T-helper 22 cell (primary cell): ENCODE data around the gene KCNAB2.

ENCODE experiments used
- DNase-seq: peaks from one replicate; pipeline ENCODE4 v3.0.0-alpha.2; 2020; ENCODE audit warnings: low read depth

KCNAB2 gene

DNA sequence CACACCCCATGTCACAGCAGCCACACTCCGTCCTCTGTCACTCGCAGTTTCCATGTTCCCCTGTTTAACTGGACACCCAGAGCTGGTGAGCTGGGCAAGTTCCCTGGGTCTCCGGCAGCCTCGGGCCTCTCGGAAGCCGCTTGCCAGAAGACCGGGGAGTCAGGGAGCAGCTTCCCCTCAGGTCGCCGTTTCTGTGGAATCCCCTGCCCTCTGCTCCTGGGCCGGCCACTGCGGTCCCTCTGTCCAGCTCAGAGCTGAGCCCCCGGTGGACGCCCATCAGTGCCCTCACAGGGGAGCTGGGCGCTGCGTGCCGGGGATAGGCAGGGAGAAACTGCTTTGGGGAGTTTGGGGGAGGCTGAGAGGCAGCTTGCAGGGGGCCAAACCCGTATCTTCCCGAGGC is 37.7 kb downstream of the KCNAB2 start:
- DNase-seq, result no peak

DNA sequence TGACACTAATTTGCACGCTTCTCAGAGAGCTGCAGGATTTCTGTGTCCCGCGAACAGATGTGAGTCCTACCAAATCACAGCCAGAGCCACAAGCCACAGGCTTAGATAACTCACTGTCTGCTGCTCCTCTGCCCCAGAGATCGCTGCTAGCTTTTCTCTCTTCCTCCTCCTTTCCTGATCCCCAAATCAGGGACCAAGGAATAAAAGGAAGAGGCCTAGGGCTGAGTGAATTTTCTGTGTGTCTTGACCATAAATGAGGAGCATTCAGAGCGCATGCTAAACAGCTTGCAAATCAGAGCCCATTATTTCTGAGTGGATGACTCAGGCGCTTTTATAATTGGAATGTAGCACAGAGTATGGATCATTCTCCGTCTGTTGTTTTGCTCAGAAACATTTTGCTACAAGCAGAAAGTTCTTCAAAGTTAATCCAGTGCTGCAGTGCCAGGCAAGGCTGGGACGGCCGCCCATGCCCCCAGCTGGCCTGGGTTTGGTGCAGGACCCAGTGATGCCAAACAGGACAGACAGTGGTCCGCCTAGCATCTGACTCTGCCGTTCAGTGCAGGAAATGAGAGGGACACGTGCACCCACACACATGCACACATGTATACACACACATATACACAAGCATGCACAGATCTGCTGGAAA is 38.2 kb downstream of the KCNAB2 start:
- no peak for DNase-seq

DNA sequence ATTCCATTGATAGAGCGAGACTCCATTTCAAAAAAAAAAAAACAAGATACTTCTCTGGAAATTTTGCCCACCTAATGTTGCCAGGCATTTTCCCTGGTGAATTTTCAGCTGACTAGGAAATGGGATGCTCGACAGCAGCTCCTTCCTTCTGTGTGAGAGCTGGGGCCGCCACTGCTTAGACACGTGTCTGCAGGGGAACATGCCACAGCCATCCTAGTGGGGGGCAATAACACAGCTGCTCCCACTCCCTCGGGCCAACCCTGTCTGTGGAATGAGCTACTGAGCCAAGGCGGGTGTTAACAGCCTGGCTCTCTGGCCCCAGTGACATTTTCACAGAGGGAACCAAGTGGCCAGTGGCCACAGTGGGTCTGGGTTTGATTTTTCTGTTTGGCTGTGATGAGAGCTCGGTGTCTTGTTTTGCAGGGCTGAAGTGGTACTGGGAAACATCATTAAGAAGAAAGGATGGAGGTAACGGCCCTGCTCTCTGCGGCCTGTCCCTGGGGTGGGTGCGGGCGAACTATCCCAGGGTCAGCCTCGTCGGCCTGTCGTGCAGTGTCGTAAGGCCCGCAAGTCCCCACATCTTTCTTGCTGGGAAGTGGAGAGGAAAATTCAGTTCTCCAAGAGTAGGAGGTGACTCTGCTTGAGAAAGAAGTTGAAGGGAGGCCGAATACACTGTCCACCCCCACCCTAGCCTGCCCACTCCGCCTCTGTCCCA is 39.2 kb downstream of the KCNAB2 start:
- DNase-seq, result no peak

DNA sequence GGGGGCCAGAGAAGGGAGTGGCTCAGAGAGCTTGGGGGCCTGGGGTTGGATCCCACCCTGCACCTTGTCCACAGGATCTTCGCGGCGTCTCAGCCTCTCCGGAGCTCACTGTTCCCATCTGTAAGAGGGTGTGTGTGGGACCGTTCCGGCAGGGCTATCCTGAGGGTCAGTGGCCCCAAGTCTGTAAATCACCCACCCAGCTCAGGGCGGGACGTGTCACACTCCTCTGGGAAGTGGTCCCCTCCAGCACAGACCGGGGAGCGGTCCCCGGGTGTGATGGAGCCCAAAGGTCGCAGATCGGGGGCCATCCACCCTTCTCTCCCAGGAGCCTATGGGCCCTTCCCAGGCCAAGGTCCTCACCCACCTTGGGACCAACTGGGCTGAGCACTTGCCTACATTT is 40.0 kb downstream of the KCNAB2 start:
- no peak for DNase-seq

DNA sequence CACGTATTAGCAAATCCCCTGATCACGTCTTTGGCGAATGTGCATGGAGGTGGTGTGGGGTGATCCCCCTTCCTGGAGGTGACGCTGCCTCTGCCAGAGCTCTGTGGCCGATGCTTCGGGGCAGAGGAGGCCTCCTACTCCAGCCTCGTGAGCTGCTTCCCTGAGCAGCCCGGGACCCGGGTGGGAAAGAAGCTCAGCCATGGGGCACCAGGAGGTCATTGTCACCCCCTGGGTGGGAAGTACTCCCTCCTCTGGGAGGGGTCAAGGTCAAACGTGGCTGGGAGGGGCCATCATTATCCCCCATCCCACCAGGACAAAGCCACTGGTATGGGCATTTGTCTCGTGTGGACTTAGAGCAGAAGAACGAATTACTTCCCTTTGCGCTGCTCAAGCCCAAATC is 40.7 kb downstream of the KCNAB2 start:
- no peak for DNase-seq

DNA sequence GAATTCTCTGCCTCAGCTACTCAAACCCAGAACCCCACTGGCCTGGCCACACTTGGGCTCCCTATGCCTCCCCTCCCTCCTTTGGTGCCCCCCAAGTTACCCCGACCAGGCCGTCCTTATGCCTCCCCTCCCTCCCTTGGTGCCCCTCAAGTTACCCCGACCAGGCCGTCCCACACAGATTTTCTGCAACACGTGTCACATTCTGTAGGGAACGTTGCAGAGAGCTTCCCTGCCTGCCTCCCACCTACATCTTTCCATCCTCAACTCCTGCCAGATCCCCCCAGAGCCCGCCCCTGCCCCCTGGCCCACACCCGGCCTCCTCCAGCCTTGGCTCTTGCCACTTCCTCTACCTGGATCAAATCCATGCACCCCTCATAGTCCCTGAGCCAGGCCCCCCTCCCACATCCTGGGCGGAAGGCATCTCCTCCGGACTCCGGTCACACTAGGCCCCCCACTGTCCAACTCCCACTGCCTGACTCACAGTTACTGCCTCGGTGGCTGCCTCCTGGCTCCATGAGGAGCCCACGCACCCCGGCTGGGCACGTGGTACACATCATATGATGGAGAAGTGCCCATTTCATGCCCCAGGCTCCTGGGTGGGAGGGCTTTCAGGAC is 41.2 kb downstream of the KCNAB2 start:
- no peak for DNase-seq

DNA sequence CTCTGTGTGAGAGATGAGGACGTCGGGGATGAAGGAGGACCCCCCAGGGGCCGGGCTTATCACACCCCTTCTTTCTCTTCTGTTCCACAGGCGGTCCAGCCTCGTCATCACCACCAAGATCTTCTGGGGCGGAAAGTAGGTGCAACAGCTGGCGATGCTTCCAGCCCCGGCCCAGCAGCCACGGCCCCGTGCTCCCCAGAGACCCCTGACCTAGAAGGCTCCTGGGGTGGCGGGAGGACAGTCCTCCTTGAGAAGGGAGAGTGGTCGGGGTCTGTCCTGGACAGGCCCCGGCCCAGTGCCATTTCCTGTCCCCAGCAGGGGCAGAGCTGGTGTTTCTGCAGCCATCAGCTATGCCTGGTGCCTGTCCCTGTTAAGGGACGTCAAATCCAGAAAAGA is 41.7 kb downstream of the KCNAB2 start:
- no peak for DNase-seq

DNA sequence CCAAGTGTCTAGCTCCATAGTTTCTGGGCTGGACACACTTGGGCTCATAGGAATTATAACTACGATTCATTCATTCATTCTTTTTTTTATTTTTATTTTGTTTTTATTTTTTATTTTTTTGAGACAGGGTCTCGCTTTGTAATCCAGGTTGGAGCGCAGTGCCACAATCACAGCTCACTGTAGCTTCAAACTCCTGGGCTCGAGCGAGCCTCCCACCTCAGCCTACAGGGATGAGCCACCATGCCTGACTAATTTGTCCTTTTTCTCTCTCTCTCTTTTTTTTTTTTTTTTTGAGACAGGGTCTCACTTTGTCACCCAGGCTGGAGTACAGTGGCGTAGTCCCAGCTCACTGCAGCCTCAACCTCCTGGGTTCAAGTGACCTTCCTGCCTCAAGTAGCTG is 42.3 kb downstream of the KCNAB2 start:
- no peak for DNase-seq

DNA sequence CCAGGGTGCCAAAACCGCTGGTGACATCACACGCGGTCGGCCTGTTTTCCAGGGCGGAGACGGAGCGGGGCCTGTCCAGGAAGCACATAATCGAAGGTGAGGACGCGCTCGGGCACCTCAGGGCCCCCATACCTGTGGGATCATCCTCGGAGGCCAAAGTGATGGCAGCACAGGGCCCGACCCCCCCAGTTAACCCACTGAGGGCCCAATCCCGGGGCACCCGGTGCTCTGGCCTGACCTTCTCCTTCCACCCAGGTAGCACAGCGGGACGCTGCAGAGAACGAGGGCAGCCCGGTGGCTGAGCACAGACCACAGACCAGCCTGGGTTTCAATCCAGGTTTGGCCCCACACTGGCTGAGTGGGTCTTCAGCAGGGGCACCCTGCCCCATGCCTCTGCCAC is 43.3 kb downstream of the KCNAB2 start:
- DNase-seq, result no peak

DNA sequence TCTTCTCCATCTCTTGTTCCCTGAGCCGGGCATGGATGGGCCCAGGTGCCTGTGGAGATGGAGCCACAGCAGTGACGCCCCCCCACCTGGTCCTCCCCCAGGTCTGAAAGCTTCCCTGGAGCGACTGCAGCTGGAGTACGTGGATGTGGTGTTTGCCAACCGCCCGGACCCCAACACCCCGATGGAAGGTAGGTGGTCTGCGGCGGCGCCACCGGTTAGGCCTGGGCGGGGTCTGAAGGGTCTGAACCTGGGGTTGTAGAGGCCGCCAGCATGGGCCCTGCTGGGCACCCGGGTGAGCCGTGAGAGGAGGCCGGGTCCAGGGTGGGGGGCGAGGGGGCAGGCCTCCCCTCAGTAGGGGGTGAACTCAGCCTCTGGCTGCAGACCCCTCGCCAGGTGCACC is 44.6 kb downstream of the KCNAB2 start:
- no peak for DNase-seq

DNA sequence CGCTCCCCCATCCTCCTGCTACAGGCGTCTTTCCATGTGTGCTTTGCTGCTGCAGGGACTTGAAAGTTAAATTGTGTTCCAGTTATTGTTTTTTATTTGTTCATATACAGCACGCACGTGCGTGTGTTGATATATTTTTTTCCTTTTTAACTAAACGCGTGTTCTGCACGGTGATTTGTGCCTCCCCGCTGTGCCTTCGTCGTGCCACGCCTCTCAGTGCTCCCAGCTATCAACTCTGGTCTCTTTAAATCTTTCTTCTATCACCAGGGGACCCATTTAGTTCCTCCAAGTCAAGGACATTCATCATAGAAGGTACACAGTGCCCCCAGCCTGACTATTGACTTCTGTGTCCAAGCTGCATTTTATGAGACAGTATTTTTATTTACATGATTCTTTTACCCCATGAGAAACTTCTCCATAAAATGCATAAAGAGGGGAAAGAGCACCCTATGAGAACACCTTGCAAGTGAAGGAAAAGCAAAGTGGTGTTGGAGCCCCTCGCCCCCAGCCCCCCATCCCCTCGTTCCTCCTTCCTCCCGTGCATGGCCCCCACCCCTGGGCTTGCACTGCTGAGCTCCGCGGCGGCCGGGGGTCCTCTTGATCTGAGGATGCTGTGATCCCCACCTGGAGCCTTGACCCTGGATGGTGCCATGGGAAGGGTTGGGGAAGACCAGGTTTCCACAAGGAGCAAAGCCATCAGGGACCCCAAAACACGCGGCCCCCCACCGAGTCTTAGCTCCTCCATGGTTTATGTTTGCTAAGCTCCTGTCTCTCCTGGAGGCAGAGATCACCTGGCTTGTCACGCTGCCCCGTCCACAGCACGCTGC is 45.5 kb downstream of the KCNAB2 start:
- no peak for DNase-seq

DNA sequence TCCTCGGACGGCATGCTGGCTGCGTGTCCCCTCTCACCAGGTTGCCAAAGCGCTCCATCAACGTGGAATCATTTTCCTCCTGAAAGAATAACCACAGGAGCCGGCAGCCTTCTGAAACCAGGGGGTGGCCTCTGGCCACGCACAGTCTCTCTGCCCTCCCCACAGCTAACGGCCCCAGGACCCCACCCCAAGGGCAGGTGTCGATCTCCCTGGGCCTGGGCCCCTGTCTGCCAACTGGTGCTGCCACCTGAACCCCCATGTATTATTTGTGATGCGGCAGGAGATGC is 46.1 kb downstream of the KCNAB2 start:
- DNase-seq, result no peak

DNA sequence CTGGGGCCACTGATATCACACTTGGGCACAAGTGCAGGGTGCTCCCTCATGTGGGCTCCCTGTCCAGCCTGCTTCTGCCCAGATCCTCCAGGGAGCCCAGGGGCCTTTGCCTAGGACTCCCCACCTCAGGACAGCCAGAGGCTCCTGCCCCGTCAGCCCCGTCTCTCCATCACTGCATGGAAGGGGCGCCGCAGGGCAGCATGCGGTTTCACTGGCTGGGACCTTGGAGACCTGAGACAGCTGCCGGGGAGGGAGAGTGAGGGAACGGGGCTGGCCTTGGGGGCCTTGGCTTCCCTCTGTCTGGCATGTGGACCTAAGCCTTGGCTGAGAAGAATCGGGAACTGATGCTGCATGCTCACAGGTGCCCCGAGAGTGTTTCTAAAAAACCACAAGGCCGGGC is 46.5 kb downstream of the KCNAB2 start:
- no peak for DNase-seq

DNA sequence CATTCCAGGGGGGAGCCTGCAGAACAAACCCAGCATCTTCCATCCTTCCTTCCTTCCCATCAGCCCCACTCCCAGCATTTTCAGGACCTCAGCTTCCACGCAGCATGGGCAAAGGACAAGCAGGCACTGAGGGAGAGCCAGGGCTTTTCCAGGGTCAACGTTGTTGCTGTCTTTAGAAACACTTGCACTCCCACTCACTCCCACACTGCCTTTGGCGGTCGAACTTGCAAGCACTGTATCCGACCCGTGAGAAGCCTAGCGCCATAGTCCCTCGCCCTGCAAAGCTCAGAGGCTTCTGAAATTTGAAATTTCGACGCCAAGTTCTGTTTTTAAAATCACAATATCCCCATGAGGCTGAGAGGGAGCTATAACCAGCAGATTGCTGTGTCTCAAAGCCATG is 47.4 kb downstream of the KCNAB2 start:
- no peak for DNase-seq

DNA sequence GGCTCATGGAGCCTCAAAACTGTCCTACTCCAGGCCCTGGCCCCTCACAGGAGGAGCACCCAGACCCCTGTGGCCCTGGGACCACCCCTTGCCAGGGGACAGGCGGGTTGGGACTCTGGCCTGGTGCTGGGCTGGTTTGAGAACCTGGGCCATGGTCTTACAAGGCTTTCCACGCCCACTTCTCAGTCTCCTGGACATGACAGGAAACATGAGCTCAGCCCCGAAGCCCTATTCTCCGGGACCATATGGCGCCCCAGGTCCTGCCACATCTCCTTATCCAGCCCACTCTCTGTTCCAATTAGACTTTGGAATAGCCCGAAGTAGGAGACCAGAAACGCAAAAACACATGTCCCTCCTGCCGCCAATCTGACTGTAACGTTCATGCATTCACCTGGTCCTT is 47.9 kb downstream of the KCNAB2 start:
- DNase-seq, result no peak

DNA sequence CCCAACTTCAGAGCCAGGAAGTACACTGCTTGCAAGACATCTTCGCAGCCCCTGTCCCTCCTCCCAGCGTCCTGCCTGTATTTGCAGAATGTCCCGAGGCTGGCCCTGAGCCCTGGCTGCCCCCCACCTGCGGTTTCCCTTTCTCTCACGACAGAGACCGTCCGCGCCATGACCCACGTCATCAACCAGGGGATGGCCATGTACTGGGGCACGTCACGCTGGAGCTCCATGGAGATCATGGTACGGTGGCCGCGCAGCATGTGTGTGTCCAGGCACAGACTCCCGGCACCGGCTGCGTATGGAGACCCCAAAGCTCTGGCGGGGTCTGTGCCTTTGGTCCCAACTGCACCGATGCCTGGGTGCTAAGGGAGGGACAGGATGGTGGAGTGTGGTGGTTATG is 48.6 kb downstream of the KCNAB2 start:
- DNase-seq, result no peak

DNA sequence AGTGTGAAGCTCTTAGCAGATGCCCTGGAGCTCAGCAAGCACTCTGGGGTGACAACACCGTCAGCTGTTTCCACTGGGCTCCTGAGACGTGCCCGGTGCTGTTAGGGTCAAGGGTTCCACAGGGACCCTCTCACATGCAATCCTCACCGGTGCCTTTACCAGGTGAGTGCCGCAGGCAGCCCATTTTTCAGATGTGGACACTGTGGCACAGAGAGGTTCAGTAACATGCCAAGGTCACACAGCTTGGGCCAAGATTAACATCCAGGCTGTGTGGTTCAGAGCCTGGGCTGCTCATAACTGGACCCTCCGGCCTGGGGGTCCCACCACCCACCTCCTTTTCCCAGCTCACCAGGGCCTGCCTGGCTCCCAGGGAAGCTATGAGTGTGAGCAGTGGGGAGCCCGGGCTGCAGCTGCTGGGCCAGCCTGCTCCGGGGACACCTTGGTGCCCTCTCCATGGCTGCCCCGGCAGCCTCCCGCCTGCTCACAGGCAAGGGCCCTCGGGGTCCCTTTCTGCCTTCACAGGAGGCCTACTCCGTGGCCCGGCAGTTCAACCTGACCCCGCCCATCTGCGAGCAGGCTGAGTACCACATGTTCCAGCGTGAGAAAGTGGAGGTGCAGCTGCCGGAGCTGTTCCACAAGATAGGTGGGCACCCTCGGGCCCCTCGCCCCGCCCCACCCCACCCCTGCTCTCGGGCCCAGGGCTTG is 49.3 kb downstream of the KCNAB2 start:
- no peak for DNase-seq

DNA sequence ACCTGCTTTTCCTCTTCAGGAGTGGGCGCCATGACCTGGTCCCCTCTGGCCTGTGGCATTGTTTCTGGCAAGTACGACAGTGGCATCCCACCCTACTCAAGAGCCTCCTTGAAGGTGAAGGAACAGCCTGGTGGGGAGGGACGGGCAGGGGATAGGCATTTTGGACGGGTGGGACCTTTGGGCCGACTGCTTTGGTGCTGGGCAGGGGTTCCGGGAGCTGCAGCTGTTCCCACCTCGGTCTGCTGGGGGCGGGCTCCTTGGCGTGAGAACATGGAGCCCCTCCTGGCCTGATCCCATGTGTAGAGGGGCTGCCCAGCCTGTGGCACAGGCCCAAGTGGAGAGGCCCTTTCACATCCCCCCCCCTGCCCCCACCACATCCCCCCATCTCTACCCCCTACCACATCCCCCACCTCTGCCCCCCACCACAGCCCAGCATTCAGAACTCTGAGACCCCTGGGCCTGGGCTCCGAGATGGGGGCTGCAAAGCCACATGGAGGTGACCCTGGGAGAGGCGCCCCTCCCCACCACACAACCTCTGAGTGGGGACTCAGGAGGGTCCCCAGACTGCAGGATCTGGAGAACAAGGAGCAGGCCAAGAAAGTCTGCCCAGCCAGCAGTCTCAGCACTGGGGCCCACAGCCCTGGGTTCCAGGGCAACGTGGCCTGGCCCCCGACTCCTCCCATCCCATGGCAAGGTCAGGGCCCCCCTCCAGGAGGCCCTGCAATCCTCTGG is 50.0 kb downstream of the KCNAB2 start:
- DNase-seq, result no peak

DNA sequence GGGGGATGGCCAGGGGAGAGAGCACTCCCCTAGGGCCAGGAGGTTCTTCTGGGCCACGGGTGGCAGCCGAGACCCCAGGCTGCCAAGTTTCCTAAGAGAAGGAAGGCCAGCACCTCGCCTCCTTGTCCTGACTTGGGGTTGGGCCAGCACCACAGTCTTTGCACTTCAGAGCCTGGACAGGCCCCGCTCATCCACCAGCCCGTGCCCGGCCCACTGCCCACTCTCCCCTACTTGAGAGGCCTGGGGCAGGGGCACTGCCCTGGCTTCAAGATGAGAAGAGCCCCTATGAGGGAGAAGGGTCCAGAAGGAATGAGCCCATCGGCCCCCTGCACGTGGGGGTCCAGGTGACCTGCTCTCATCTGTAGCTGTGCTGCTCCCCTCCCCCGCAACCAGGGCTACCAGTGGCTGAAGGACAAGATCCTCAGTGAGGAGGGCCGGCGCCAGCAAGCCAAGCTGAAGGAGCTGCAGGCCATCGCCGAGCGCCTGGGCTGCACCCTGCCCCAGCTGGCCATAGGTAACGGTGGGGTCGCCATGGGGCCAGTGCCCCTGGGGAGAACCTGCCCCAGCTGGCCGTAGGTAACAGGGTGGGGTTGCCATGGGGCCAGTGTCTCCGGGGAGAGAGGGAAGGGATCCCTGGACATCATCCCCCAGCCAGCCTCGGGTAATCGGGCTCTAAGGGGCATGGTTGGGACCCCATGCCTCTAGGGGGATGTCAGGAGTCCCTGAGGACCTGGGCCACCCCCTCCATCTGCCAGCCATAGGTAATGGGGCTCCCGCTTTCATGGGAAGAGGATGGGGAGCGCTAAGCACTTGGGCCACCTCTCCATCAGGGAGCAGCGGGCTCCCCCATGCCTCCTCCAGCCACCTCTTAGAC is 50.8 kb downstream of the KCNAB2 start:
- DNase-seq, result no peak

DNA sequence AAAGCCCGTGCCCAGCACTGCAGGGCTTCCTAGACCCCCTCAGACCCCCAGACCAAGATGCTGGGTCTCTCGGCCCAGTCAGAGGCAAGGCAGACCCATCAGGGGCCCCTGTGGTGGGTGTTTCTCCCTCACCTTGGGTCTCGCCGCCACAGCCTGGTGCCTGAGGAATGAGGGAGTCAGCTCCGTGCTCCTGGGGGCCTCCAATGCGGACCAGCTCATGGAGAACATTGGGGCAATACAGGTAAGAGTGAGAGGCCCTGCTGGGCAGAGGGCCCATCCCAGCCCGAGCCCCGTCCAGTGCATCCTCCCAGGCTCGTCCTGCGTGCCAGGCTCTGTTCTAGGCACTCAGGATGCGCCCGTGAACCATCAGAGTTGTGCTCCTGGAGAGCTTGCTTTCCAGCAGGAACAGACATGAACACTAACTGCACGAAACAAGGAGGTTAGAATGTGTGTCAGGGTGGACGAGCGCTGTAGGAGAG is 51.5 kb downstream of the KCNAB2 start:
- DNase-seq, result no peak

DNA sequence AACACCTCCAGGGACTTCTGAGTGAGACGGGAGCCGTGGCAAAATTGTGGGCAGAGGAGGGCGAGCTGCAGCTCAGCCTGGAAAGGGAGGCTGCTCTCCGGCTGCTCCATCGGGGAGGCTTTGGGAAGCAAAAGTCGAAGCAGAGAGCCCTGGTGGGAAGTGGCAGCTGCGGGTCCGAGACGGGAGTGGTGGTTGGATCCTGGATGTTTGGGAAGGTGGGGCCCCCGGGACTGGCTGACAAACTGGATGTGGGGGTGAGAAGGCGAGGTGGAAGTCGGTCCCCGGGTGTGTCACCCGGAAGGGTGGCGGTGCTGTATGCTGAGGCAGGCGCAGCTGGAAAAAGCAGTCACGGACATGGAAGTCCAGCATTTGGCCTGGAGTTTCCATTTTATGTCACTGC is 52.1 kb downstream of the KCNAB2 start:
- no peak for DNase-seq
